HCT116 (cell line): ENCODE measurements around the gene TMTC1. TPM values are rescaled to one million over a fixed set of nuclear protein-coding genes. Genes with fewer than 3 reads are reported as not detected.

Experiments
- ATAC-seq: fragments of 200-7000 bp; cut with Tn5 transposase; 2 replicates; pipeline ENCODE4 v1.9.1; 2020; ENCODE audit warnings: mild to moderate bottlenecking, moderate library complexity
- BruUV-seq: library from RNA; stranded (reverse); fragments of 400-500 nt; replicated peaks from 2 replicates; lab custom pipeline; 2021; lab: Mats Ljungman, UMichigan
- CTCF ChIA-PET: fragments of 300-600 bp; sonication (Branson Sonifier 250); formaldehyde crosslinking; loops from one replicate; lab custom pipeline; 2021; ENCODE audit warnings: antibody characterized with exemption; lab: Charles Lee
- POLR2A ChIA-PET: fragments of 300-600, 350-600 bp; sonication (Branson Sonifier 250); formaldehyde crosslinking; loops from one replicate; lab custom pipeline; 2021; ENCODE audit warnings: antibody characterized with exemption; lab: Charles Lee
- RAD21 ChIA-PET, 2 experiments: fragments of 300-600 bp; sonication (Branson Sonifier 250); formaldehyde crosslinking; loops; one replicate each; lab custom pipeline; 2023; ENCODE audit warnings: low total read pairs in 2 of 2; ENCODE audit not compliant: uncharacterized antibody in 2 of 2, unreplicated experiment in 2 of 2, low non-redundant PET in 1 of 2; lab: Charles Lee
- DNase-seq: peaks from one replicate; pipeline ENCODE4 v3.0.0-alpha.2; 2010; ENCODE audit warnings: low read depth, low spot score
- H2AFZ ChIP-seq: fragments of 200-600 bp; shearing (Covaris generic), sonication (generic); 2 replicates; pipeline ENCODE4 v1.6.1; 2017; ENCODE audit warnings: low read depth, mixed run types, mixed read lengths, antibody characterized with exemption, low read length; ENCODE audit not compliant: poor library complexity, severe bottlenecking
- H3K27ac ChIP-seq: 2 replicates; pipeline ENCODE4 v1.5.1; 2012; ENCODE audit warnings: low read depth, low read length
- H3K27me3 ChIP-seq: fragments of 200-600 bp; sonication (generic); 2 replicates; pipeline ENCODE4 v1.6.1; 2016; ENCODE audit warnings: mixed run types, low read length, mixed read lengths; ENCODE audit not compliant: insufficient read depth
- H3K36me3 ChIP-seq, 2 experiments: fragments of 200-500 bp in 1 of 2; fragments of 200-600 bp in 1 of 2; sonication (Bioruptor generic) in 1 of 2; sonication (generic) in 1 of 2; 2 replicates each; pipeline versions ENCODE4 v1.5.1 to v1.6.1; 2014 to 2016; ENCODE audit warnings: low read length in 2 of 2, inconsistent platforms in 1 of 2, mixed read lengths in 1 of 2, mixed run types in 1 of 2; ENCODE audit not compliant: insufficient read depth in 2 of 2, control insufficient read depth in 1 of 2
- H3K4me1 ChIP-seq, 2 experiments: fragments of 200-600 bp in 1 of 2; sonication (generic) in 1 of 2; 2 replicates each; pipeline versions ENCODE4 v1.5.1 to v1.6.1; 2012 to 2017; ENCODE audit warnings: low read length in 2 of 2, inconsistent platforms in 1 of 2, mild to moderate bottlenecking in 1 of 2, mixed read lengths in 1 of 2, mixed run types in 1 of 2, moderate library complexity in 1 of 2; ENCODE audit not compliant: insufficient read depth in 2 of 2, control insufficient read depth in 1 of 2
- H3K4me2 ChIP-seq: fragments of 200-600 bp; sonication (generic); 2 replicates; pipeline ENCODE4 v1.6.1; 2017; ENCODE audit warnings: mixed run types, low read length, mixed read lengths
- H3K4me3 ChIP-seq, 2 experiments: fragments of 200-600 bp in 1 of 2; sonication (generic) in 1 of 2; replicated peaks in 1 of 2; 2 replicates each; pipeline ENCODE4 v1.5.1; 2011 to 2016; ENCODE audit warnings: low read length in 2 of 2, control low read depth in 1 of 2, low read depth in 1 of 2, mild to moderate bottlenecking in 1 of 2, mixed read lengths in 1 of 2, mixed run types in 1 of 2
- H3K79me2 ChIP-seq: fragments of 200-600 bp; sonication (generic); 2 replicates; pipeline ENCODE4 v1.6.1; 2017; ENCODE audit warnings: mild to moderate bottlenecking, mixed run types, low read length, moderate library complexity, mixed read lengths; ENCODE audit not compliant: insufficient read depth
- H3K9ac ChIP-seq: fragments of 200-600 bp; sonication (generic); 2 replicates; pipeline ENCODE4 v1.6.1; 2016; ENCODE audit warnings: low read length, mixed read lengths
- H3K9me2 ChIP-seq: fragments of 200-600 bp; sonication (generic), shearing (Covaris generic); 2 replicates; pipeline ENCODE4 v1.6.1; 2017; ENCODE audit warnings: mixed run types, mild to moderate bottlenecking, moderate library complexity; ENCODE audit not compliant: insufficient read depth
- H3K9me3 ChIP-seq, 2 experiments: fragments of 200-500 bp in 1 of 2; fragments of 200-600 bp in 1 of 2; sonication (Bioruptor generic) in 1 of 2; sonication (generic) in 1 of 2; 2 replicates each; pipeline ENCODE4 v1.6.1; 2014 to 2017; ENCODE audit warnings: low read length in 2 of 2, mixed read lengths in 2 of 2, inconsistent platforms in 1 of 2, low read depth in 1 of 2, mild to moderate bottlenecking in 1 of 2, mixed run types in 1 of 2, moderate library complexity in 1 of 2; ENCODE audit not compliant: control insufficient read depth in 1 of 2, insufficient read depth in 1 of 2
- H4K20me1 ChIP-seq: fragments of 200-600 bp; sonication (generic), shearing (Covaris generic); 2 replicates; pipeline ENCODE4 v1.6.1; 2017; ENCODE audit warnings: mixed run types, mild to moderate bottlenecking, moderate library complexity; ENCODE audit not compliant: insufficient read depth
- CBX3 ChIP-seq: IDR thresholded peaks from 2 replicates; pipeline ENCODE4 v1.6.1; 2012; ENCODE audit warnings: low read depth
- CEBPB ChIP-seq: IDR thresholded peaks from 2 replicates; pipeline ENCODE4 v1.6.1; 2012; ENCODE audit warnings: low read depth
- EGR1 ChIP-seq: IDR thresholded peaks from 2 replicates; pipeline ENCODE4 v1.6.1; 2012; ENCODE audit warnings: low read depth
- ELF1 ChIP-seq: IDR thresholded peaks from 2 replicates; pipeline ENCODE4 v1.6.1; 2012; ENCODE audit warnings: low read depth, borderline replicate concordance
- EZH2 ChIP-seq: fragments of 200-600 bp; sonication (generic); IDR thresholded peaks from 2 replicates; pipeline ENCODE4 v1.6.1; 2017; ENCODE audit warnings: antibody characterized with exemption, mixed run types
- EZH2phosphoT487 ChIP-seq: fragments of 200-600 bp; IDR thresholded peaks from 2 replicates; pipeline ENCODE4 v1.6.1; 2018; ENCODE audit warnings: antibody characterized with exemption, borderline replicate concordance
- SIN3A ChIP-seq: IDR thresholded peaks from 2 replicates; pipeline ENCODE4 v1.6.1; 2012; ENCODE audit warnings: low read depth
- intact Hi-C: fragments of 100-400 bp; cut with micrococcal nuclease; formaldehyde crosslinking; loops from 2 replicates; pipeline ENCODE4 v1.10.0; 2022
- total RNA-seq: library from RNA; stranded (reverse); gene quantifications from one replicate; pipeline ENCODE4 v1.2.1, GENCODE V29; 2021; ENCODE audit not compliant: unreplicated experiment
- TF ChIP-seq, protein P1 (sequence below): IDR thresholded peaks from 2 replicates; pipeline ENCODE4 v1.6.1; 2012
- TF ChIP-seq, protein P2 (sequence below): IDR thresholded peaks from 2 replicates; pipeline ENCODE4 v1.6.1; 2012
- TF ChIP-seq, protein P3 (sequence below): IDR thresholded peaks from 2 replicates; pipeline ENCODE4 v1.6.1; 2011; ENCODE audit warnings: mild to moderate bottlenecking, low read length, moderate library complexity; ENCODE audit not compliant: insufficient replicate concordance; ENCODE audit errors: extremely low read depth

TMTC1 gene
- total RNA-seq, 1 experiment from 2014 or later, result 2.0 TPM

DNA sequence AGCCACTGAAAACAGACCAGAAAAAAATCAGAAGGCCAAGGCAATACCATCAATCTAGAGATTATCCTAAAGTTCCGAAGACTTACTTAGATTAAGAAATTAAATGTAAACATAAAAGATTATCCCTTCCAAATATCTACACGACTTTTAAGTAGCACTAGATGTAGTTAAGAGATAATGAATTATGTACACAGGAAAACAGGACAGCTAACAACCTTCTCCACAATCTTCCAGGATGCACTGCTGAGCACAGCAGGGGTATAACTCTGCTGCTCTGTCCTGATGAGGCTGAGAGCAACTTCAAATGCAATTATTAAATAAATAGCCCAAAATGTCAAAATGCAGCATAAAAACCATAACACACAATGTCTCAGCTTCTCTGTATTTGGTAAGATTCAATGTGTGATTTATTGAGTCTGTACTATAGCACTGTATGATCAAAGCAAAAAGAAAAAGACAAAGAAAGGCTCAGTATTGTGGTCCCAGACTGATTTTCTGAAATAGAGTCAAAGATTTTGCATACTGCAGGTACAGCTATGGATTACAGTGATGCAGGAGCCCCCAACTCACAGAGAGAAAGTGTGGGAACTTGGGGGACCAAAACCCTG is 56.9 kb downstream of the TMTC1 start:
- ChIA-PET POLR2A (no interaction called here), CTCF (no interaction called here), RAD21 (no interaction called here)
- intact Hi-C loops, result no loop called here
- Histone ChIP-seq H3K9ac (no peak overlapping the region), H3K9me2 (no peaks in the 10 kb centered on the region), H3K36me3 (no peaks in the 10 kb centered on the region), H3K9me3 (no peaks in the 10 kb centered on the region), H3K4me2 (no peak overlapping the region), H3K4me3 (no peak overlapping the region), H3K27me3 (no peaks in the 10 kb centered on the region), H3K79me2 (no peaks in the 10 kb centered on the region), H3K27ac (no peak overlapping the region), H2AFZ (no peak overlapping the region), H4K20me1 (no peaks in the 10 kb centered on the region), H3K4me1 (no peaks in the 10 kb centered on the region)
- ATAC-seq (no peak), DNase-seq (no peak)
- TF ChIP-seq, protein P1, sequence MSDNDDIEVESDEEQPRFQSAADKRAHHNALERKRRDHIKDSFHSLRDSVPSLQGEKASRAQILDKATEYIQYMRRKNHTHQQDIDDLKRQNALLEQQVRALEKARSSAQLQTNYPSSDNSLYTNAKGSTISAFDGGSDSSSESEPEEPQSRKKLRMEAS, result no peak
- TF ChIP-seq ELF1, result no peak
- no TSS peak for BruUV-seq

DNA sequence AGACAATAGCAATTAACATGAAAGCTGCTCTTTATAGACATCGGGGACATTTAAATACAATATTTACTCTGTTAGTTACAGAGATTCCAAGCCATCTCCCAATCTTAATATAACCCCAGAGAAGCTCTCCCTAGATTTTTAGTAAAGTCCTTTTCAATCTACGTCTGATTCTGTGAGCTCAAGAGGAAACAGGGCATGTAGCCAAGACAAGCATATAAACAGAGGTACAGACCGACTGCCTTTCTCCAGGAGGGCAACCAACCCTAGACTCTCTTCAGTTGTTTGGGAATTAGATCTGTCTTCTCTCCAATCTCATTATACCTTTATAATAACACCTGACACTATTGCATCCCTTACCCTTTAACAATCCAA is 57.4 kb downstream of the TMTC1 start:
- Histone ChIP-seq H3K79me2 (no peaks in the 10 kb centered on the region), H3K9me2 (no peaks in the 10 kb centered on the region), H3K27me3 (no peaks in the 10 kb centered on the region), H4K20me1 (no peaks in the 10 kb centered on the region), H3K9me3 (no peaks in the 10 kb centered on the region), H3K9ac (no peak overlapping the region), H2AFZ (no peak overlapping the region), H3K4me3 (no peak overlapping the region), H3K27ac (no peak overlapping the region), H3K36me3 (no peaks in the 10 kb centered on the region), H3K4me1 (no peaks in the 10 kb centered on the region), H3K4me2 (no peak overlapping the region)
- intact Hi-C loops, result no loop called here
- CTCF ChIA-PET, result no interaction called here
- TF ChIP-seq, protein P2, sequence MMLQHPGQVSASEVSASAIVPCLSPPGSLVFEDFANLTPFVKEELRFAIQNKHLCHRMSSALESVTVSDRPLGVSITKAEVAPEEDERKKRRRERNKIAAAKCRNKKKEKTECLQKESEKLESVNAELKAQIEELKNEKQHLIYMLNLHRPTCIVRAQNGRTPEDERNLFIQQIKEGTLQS, result no peak
- TF ChIP-seq CEBPB, result no peak
- no peak for TF ChIP-seq EGR1
- TF ChIP-seq, protein P1, result no peak
- TF ChIP-seq ELF1, result no peak
- no peak for TF ChIP-seq CBX3
- TF ChIP-seq, protein P3, sequence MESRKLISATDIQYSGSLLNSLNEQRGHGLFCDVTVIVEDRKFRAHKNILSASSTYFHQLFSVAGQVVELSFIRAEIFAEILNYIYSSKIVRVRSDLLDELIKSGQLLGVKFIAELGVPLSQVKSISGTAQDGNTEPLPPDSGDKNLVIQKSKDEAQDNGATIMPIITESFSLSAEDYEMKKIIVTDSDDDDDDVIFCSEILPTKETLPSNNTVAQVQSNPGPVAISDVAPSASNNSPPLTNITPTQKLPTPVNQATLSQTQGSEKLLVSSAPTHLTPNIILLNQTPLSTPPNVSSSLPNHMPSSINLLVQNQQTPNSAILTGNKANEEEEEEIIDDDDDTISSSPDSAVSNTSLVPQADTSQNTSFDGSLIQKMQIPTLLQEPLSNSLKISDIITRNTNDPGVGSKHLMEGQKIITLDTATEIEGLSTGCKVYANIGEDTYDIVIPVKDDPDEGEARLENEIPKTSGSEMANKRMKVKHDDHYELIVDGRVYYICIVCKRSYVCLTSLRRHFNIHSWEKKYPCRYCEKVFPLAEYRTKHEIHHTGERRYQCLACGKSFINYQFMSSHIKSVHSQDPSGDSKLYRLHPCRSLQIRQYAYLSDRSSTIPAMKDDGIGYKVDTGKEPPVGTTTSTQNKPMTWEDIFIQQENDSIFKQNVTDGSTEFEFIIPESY, result no peak
- no peak for TF ChIP-seq SIN3A
- no peak for TF ChIP-seq EZH2
- TF ChIP-seq EZH2phosphoT487, result no peak
- BruUV-seq, result no TSS peak
- POLR2A ChIA-PET, result no interaction called here
- DNase-seq (no peak), ATAC-seq (no peak)
- RAD21 ChIA-PET, result no interaction called here
